Activated T-helper 1 cell treated with Interleukin-2 at 50 U/mL for 16 hours (primary cell): ENCODE data around the gene LACC1.

Experiments
- DNase-seq: peaks from one replicate; pipeline ENCODE4 v3.0.0-alpha.2; 2020; ENCODE audit warnings: low read depth

The LACC1 gene

GRCh38 chr13:43884222-43884621 is 4.5 kb downstream of the LACC1 start:
- DNase-seq, result no peak

DNA sequence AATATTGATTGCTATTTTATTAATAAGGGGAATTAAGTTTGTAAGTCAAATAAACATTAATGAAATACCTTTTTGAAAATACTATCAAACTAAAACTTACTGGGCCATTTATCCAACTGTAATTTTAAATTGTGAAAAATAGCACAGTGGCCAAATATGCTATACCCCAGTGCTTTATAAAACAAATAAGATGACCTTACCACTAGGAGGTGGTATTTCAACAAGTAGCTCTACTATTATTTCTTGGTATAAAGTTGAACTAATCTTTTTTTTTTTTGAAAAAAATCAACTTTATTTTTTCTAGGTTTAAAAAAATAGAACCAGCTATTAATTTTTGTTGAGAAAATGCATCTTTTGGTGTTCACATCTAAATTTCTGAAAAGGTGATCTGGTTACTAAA is 14.7 kb downstream of the LACC1 start:
- DNase-seq, result no peak

DNA sequence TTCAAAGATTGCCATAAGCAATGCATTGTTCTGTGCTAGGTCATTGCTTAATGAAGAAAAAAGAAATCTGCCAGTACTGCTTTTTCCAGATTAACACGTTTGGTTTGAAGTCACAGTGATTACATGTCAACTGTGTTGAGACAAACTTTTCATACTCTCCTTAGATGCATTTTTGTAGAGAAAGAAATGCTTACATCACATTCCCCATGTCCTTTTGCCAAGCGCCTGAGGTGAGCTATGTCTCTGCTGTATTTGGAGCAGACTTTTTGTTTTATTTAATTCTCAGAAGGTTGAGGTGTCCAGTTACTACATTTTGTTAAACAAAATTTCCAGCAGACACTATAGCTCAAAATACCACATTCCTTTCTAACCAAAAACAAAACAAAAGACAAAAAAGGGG is 16.2 kb downstream of the LACC1 start:
- no peak for DNase-seq

- DNase-seq, result no peak
These were observed 25.8 kb downstream of the LACC1 start for GRCh38 chr13:43905435-43906031.

DNA sequence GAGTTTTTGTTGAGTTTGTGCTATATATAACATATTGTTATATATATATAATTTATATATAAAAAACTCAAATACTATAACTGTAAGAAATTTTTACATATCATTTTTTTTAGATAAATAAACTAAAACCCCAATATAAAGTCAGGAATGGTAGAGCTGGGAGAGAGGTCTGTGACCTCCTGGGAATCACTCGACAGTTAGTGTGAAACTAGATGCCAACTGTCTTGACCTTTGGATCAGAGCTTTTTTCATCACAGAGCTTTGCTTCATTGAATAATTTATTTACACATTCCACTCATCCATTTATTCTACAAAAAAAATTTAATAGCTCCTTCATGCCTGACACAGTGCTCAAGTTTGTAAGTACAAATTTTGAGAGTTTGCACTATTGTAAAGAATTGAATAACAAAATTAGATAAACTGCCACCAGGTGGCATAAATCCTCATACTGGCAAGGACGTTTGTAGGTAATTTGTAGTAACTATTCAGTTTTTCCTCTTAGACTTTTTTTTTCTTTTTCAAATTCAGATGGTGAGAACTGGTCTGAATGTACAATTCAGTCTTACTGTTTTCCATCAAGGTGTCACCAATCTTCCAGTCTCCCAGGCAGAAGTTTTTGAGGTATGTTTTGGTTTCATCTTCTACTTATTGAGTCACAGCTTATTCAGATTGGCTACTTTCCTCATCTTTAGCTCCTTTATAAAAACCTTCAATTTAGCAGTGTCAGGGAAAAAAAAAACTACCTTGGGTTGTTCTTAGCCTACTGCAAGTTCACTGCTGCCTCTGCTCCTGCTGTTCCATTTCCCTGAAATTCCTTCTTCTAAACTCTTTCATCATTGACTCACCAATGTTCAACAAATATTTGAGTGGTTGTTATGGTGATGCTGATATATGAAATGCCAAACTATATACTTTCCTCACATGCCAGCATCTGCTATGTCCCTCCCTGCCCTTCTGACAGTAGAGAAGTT is 28.7 kb downstream of the LACC1 start:
- no peak for DNase-seq

DNA sequence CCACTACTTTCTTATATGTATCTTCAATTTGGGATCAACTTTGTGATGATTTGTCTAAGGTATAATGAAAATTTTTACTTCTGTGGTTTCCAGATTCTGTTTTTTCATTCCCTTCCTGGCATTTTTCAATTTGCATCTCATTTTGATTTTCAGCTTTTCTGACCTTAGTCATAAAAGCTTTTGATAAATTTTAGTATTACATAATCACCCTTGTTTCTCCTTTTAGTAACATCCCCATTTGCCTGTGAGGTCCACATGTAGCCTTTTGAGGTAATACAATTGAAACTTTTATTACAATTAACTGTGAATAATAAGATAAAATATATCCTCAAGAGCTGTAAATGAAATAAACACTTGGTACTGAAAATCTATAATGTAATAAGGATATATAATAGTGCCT is 31.2 kb downstream of the LACC1 start:
- no peak for DNase-seq

DNA sequence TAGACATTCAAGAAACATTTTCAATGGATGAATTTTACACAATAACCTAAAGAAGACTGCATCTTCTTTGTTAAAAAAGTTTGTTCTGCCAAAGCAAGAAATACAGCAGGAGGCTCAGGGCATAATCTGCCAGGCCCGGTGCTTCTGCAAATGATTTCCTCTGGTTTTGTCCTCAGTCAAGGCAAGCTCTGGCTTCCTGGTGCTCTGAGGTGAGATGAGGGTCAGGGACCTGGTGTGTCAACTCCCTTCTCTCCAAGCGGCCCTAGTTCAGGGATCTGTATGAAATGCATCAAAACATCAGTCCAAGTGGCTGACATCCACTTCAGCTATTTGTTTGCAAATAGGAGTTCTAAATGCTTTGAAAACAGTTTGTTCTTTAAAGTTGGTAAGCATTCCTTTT is 31.6 kb downstream of the LACC1 start:
- DNase-seq, result no peak

- no peak for DNase-seq
These were observed 32.2 kb downstream of the LACC1 start for GRCh38 chr13:43911871-43912270.

GRCh38 chr13:43915451-43915850 is 35.7 kb downstream of the LACC1 start:
- no peak for DNase-seq

DNA sequence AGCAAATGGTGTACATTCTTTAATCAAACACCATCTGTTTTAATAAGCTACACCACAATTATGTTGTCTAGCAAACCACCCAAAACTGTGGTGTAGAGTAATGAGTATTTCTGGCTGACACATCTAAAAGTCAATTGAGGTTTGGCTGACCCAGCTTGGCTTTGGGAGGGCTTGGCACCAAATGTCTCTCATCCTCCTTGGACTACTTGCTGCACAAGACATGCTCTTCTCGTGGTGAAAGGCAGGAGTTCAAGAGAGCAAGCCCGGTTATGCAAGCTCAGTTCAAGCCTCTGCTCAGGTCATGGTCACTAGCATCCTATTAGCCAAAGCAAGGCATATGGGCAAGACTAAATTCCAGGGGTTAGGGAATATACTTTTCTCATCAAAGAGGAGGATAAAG is 37.1 kb downstream of the LACC1 start:
- DNase-seq, result no peak

GRCh38 chr13:43918636-43919035 is 38.9 kb downstream of the LACC1 start:
- no peak for DNase-seq

- no peak for DNase-seq
These were observed 41.4 kb downstream of the LACC1 start for GRCh38 chr13:43920965-43921674.

DNA sequence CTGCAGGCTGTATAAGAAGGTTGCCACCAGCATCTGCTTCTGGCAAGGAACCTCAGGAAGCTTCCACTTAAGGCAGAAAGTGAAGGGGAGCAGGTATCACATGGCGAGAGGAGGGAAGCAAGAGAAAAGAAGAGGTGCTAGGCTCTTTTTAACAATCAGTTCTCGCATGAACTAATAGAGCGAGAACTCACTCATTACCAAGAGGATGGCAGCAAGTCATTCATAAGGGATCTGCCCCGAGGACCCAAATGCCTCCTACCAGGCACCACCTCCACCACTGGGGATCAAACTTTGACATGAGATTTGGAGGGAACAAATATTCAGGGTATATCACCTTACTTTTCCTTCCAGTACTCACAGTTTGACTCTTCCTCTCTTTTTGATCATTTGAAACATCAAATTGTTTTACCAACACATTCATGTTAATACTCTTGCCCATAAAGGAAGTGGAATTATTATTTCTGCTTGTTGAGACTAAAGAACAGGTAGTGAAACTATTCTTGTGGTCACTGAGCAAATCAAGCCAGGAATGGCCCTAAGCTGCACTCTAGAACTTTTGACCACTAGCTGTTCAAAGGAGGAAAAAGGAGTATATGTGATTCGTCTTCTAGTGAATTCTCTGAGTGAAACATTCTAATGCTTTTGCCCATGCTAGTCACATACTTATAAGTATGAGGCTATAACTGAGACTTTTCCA is 45.0 kb downstream of the LACC1 start:
- DNase-seq, result no peak

DNA sequence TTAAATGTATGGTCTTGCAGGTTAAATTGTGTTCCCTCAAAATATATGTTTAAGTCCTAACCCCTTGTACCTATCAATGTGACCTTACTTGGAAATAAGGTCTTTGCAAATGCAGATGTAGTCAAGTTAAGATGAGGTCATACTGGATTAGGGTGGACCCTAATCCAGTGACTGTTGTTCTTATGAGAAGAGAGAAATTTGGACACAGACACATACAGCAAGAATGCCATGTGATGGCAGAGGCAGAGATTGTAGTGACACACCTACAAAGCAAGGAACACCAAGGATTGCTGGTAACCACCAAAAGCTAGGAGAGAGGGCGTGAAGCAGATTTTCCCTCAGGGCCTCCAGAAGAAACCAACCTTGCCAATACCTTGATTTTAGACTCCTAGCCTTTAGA is 50.2 kb downstream of the LACC1 start:
- no peak for DNase-seq

DNA sequence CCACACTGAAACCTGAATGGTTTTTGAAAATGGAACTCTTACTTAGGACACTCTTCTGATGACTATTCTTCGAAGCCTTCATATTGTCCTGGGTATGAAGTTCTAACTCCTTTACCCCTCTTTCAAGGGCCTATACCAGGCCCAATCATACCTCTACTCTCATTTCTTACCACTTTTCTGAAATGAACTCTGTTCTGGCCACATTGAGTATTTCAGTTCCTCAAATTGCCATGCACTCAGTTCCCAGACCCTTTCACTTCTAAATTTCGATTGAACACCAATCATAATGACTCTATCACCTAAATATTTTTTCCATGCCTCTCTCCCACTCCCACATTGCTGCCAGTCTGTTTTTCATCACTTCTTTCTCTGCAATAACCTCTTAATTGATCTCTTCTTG is 53.7 kb downstream of the LACC1 start:
- no peak for DNase-seq

GRCh38 chr13:43934273-43934672 is 54.6 kb downstream of the LACC1 start:
- no peak for DNase-seq

GRCh38 chr13:43935878-43936277 is 56.2 kb downstream of the LACC1 start:
- no peak for DNase-seq

GRCh38 chr13:43936647-43937046 is 56.9 kb downstream of the LACC1 start:
- no peak for DNase-seq

- DNase-seq, result no peak
These were observed 58.1 kb downstream of the LACC1 start for GRCh38 chr13:43937839-43938238.

GRCh38 chr13:43938449-43938848 is 58.7 kb downstream of the LACC1 start:
- no peak for DNase-seq

DNA sequence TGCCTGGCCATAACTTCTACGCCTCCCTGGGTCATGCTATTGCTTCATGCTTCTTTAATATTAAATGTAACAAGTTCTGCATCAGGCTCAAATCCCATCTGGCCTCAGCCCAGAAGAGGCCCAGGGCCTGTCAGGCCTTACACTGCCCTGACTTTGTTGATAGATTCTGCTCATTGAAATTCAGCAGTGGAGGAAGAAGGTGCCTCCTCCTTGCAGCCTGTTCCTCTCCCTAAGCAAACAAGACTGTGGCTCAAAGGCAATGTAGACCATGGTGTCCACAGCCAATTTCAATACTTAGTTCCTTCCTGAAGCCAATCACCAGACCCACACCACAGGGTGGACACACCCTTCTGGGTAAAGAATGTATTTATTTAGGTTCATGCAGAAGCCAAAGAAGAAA is 59.4 kb downstream of the LACC1 start:
- no peak for DNase-seq

GRCh38 chr13:43942286-43942685 is 62.6 kb downstream of the LACC1 start:
- no peak for DNase-seq
